ENCODE measurements around the gene WDCP.

- TF ChIP-seq POLR2A (IDR thresholded peaks at IDR 0.05; ENCODE audit: low read depth, low read length) (no peak), POLR2AphosphoS5 (IDR thresholded peaks at IDR 0.05; ENCODE audit: low read depth, low read length) (no peak)
These were observed 30.1 kb downstream of the WDCP start for GRCh38 chr2:24016853-24017703.

All from GM12892 (cell line).